Stimulated activated naive CD8-positive, alpha-beta T cell treated with anti-CD3 and anti-CD28 coated beads, Interleukin-15, Interleukin-2, amounts not matched to agents 100 U/mL and 50 U/mL, for 24 hours (primary cell): ENCODE data around the gene WIPF1.

Experiments
- ATAC-seq: fragments of 150-1000 bp; cut with Tn5 transposase; one replicate; pipeline ENCODE4 v1.10.0; 2021
- DNase-seq: peaks from one replicate; pipeline ENCODE4 v3.0.0; 2021

The WIPF1 gene

DNA sequence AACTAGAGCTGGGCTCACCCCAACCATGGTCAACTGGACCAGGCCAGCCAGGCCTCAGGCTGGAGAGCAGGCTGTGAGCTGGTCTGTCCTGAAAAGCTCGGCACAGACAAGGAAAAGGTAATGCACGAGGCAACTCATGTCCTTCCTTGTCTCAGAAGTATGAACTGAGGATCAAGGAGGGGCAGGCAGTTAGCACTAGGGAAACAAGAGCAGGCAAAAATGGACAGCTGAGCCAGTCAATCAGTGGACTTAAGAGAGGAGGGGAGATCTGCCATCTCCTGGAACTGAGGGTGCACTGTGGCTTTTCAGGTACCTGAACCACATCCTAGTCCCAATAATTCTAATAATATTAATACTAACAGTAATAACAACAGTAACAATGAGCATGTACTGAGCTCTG, 20.6 kb upstream of the WIPF1 start:
- no peak for DNase-seq
- ATAC-seq: no peak

DNA sequence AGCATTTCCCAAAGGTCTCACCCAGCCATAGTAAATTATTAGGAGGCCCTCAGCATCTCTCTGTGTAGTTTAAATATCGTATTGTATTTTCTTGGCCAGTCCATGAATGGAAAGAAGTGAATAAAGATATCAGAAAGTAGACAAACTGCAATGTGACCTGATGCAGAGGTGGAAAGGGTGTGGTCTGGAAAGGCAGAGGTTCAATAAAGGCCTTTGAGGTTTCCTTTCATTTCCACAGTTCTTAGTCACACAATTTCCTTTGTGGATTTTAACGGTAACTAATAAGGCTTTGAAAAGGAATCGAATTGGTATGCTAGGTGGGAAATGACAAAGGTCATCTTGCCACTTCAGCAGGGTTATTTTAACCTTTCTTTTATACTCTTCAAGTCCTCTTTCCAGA, 20.1 kb upstream of the WIPF1 start:
- ATAC-seq: peak; percentile 71

DNA sequence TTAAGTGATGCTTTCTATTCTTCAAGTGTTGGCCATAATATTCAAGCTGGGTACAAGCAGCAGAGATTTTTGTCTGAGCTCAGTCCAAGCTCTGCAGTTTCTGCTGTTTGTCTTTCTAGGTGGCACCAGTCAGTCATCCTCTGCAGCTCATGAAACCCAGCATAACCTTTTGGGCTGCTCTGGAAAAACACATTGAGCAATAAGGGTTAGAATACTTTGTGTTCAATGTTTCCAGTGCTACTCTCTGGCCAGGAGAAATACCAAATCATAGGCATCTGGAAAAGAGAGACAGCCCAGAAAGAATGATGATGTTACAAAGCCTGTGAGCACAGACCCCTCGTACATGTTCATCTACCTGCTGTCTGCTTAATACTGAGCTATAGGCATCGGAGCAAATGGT, 19.5 kb upstream of the WIPF1 start:
- ATAC-seq (peak; percentile 79), DNase-seq (peak; percentile 27)

More for the DNA sequence above, 20.1 kb upstream of the WIPF1 start:
- DNase-seq: no peak

DNA sequence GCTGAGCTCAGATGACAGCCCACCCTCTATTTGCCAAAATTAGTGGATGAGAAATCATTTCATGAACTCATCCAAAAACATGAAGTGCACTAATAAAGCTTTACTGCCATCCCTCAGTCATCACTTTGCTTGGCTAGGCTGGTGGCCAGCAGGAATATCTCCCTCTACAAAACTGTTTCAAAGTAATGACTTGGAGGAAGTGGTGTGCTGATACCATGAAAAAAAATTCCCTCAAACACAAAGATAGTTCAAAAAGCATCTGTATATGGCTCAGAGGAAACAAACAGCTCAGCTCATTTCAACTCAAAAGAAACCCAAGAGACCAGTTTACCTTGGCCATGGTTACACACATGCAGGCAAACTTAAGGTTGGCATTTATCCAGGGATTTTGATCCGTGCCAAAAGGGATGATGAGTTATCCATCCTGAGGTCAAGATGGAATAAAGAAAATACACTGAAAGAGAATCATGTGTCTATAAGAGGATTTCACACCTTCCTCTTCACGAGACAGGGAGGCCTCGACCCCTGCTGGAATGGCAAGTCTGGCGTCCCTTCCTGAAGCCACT, 18.4 kb upstream of the WIPF1 start:
- ATAC-seq: no peak

DNA sequence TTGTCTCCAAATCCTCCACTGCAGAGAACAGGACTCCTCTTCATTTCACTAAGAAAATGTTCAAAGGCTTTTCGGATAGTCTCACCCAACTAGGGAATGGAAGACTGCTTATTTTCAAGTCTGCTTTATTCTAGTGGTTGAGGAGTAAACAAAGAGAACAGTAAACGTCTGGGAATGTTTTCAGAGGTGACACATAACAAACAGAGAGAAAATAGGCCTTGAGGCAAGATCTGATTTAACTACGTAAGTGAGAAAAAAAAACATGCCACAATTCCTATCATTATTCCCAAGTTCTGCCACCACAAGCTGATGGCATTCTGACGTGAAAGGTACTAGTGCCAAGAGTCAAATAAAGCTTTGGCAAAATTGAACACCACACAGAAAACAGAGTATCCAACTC, 16.7 kb upstream of the WIPF1 start:
- ATAC-seq: no peak
- DNase-seq: no peak

More for the DNA sequence above, 18.4 kb upstream of the WIPF1 start:
- no peak for DNase-seq

DNA sequence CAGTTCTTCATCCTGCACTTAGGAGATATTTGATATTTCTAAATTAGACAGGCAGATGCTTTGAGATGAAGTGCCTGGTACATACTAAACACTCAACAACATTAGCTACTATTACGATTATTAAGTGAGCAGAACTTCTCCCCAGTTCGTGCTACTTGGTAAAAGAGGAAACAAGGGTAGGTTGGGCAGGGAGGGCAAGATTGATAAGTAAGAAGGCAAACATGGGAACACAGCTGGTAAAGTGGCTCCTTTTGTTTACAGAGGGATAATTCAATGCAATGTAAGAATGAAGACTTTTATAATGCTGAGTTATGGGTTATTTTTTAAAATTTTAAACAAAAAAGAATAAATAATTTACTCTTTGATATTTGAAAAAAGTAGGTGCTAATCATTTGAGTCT, 15.9 kb upstream of the WIPF1 start:
- DNase-seq: no peak
- ATAC-seq: no peak

DNA sequence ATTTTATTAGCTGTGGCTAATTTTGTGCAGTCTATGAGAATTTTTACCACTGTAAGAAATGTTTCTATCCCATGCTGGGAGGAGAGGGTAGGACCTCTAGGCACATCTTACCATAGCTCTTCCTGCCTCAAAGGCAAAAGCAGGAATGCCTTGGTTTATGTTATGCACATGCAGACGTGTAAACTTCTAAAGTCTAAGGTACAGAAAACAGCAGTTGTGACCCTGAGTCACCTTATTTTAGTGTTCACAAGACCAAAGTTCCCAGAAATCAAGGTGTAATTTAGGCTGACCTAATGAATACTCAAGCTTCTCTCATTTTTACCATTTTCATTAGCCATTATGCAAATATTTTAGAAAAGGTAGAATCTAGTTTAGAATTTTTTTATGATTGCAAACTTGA, 15.4 kb upstream of the WIPF1 start:
- no peak for DNase-seq
- ATAC-seq: no peak

DNA sequence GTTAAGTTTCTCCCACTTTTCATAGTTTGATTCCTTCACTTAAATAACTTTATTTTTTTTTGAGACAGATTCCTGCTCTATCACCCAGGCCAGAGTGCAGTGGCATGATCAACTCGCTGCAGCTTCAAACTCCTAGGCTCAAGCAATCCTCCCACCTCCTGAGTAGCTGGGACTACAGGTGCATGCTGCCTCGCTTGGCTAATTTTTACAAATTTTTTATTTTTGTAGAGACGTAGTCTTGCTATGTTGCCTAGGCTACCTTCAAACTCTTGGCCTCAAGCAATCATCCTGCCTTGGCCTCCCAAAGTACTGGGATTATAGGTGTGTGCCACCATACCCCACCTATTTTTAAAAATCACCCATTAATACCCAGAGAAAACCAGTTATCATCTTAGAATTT, 14.2 kb upstream of the WIPF1 start:
- no peak for ATAC-seq
- no peak for DNase-seq

DNA sequence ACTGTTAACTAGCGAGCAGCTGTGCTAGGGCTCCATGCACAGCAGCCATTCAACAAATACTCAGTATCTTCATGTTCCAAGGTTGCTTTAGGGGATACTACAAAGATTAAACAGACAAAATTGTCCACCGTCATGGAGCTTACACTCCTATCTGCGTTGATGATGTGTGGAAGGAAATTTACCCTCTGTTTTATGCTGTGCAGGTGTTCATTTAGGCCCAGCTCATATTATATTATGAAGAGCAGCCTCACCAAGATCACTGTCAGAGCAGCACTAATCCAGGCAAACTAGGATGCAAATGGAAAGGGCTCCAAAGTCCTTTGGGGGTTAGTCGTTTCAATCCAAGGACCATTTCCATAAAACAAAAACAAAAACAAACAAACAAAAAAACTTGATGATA, 13.4 kb upstream of the WIPF1 start:
- no peak for ATAC-seq
- DNase-seq: no peak

DNA sequence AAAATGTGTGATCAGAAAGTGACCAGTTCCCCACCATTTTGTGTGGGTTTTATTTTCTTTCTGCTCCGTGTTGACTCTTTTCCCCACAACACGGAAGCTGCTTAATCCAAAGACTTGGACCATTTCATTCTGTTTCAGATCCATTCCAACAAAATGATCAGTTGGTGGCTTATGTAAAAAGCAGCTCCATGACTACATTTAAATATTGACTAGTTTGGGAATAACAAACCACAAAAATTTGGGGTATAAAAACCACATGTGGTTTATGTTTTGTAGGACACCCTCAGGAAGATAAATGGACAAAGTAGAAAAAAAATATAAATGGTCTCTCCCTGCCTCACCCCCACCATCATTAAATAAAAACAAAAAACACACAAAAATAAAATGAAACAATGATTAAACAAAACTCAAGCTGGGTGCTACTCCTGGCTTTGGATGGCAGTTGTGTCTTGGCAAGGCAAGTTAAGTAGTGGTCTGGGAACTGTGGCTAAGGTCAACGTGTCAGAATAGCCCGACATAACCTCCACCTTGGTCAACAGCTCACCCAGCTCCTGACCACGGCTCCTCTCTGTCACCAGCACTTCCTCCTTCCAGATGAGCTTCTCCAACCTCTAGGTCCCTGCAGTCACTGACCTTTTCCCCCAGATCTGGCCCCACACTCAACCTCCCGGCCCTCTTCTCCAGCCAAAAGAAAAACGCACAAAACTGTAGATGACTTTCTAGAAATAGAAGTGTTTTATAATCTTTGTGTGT, 12.8 kb upstream of the WIPF1 start:
- ATAC-seq: no peak
- peak; percentile 29 for DNase-seq

DNA sequence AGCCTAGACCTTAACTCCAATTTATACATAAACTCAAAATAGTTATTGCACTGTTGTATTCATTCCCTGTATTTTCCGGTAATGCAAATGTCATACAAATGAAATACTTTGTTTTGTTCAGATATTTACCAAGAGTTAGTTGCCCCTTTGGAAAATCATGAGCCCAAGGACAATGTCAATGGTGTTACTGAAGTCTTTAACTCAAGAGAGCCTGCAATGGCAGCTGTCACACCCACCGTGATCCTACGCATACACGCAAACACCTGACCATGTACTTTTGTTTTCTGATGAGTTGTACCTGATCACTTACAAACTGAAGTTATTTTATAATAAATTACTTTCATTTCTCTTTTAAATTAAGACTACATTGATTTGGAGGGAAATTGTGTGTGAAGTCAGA, 11.7 kb upstream of the WIPF1 start:
- ATAC-seq: no peak
- DNase-seq: no peak

DNA sequence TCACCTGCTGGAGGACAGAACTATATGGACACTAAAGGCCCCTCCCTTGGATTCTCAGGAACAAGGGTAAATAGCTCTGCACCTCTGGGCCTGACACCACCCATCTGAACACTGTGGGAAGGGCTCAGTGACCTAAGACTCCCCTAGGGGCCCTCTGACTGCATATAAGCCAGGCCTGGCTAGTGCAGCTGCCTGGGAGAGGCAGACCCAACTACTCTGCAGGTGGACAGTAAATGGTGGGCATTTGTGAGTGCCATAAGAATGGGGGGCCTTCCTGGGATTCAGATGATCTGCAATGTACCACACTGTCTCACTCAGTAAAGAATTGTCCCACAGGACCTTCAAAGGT, 11.2 kb upstream of the WIPF1 start:
- DNase-seq (no peak), ATAC-seq (peak; percentile 60)

DNA sequence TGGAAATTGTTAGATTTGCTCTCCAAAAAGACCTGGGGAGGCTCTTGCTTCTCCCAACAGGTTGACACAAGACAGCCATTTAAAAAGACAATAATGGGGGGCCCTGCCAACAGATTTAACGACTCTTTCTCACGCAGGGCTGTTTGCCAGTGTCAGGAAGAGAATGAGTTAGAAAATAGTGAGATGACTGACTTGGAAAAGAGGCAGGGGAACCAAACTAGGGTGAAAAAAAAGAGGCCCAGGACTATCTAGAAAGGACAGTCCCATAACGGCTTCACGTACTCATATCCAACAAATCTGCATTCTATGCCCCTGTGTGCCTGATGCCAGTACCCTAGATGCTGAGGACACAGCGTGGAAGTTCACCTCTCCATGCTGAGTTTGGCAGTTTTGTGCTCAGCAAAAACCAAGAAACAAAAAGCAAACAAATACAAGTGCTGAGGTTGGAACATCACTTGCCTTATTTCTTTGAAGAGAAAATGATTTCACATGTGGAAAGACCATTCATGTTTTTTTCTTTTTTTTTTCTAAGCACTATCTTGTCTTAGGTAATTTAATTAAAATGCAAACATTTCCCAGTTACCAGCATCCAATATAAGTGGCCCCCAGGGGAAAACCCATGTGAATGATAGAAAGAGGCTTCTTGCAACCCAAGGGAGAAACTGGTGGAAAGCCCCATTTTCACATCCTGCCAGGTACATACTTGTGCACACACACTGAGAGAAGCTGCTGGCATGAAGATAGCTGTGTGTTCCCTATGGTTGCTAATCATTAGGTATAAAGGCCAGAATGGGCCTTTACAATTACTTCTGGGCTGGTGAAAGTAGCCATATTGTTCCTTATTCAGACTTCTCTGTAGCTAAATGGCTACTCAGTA, 10.6 kb upstream of the WIPF1 start:
- DNase-seq: no peak

DNA sequence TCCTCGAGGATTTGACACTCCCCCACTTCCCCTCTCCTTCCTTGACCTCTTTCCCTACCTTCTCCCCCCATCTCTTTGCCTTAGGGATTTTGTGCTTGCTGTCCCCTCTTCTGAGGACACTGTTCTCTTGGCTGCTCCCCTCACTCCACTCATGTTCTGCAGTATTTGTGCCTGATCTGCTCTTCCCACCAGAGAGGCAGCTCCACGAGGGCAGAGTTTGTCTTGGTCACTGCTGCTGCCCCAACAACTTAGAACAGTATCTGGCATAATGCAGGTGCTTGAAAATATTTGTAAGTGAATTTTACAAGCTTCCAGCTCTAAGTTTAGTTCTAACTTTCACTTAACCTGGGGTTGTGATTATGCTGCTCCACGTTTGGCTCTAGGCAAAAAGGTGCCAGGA, 10.0 kb upstream of the WIPF1 start:
- DNase-seq (no peak), ATAC-seq (no peak)

More for the DNA sequence above, 10.6 kb upstream of the WIPF1 start:
- ATAC-seq: peak; percentile 80

DNA sequence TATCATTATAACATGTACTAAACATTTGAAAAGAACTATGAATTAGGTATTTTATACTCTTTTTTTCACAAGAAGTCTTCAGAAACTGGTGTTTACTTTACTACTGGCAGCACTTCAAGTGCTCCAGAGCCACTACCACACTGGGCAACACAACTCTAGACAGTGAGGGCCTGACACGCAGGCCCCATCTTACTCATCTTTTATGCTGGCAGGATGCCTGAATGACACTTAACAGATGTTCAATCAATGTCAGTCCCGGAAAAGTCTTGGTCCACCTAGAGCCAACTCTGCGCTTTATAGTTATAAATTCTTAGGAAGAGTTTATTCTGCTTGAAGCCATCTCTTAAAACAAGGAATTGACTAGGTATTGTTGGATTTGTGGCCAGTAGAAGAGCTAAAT, 8.7 kb upstream of the WIPF1 start:
- DNase-seq (no peak), ATAC-seq (peak; percentile 70)

DNA sequence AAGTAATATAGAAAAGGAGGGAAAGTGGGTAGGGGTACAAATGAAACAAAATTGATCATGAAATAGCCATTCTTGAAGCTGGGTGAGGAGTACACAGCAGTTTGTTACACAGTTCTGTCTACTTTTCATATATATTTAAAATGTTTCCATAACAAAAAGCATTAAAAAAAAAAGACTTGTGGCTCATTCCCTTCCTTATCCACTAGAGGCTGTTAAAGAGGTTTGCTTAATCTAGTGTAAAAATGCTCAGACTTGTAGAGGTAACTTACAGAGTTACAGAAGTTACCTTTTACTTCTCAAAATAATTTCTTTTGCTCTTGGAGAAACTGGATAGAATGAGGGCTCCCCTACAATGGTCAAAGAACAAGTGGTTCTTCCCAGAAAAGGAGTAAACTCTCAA, 8.1 kb upstream of the WIPF1 start:
- ATAC-seq (no peak), DNase-seq (no peak)

DNA sequence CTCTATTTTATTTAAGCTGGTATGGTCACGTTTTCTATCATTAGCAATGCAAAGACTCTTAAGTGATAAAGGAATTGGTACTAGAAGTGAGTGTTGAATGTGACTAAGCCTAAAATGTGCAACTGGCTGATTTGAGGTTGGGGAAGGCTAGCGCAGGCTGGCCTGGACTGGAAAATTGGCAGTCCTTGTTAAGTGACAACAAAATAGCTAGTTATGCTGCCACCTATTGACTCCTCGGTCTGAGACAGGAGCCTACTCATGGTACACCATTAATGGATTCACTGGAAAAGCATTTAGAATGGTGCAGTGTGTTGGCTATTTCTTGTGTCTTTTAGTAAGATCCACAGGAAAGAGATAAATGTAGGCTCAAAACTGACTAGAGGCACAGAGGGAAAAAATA, 5.7 kb upstream of the WIPF1 start:
- peak; percentile 75 for ATAC-seq
- no peak for DNase-seq

DNA sequence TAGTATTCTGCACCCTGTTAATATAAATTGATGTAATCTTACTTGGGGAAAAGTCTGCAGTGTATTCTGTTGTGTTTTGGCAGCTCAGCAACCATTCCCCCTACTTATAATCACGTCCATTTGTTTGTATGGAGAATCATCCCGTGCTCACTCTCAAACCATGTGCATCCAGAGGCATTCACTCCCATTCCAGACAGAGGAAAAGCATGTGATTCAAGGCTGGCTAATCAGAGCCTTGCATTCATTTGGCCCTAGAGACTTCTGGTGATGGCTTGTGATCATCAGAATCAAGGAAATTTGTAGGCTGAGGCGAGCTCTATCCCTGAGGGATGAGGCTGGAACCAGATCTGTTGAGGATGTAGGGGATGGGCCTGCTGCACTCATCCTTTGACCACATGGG, 5.1 kb upstream of the WIPF1 start:
- DNase-seq: no peak
- ATAC-seq: no peak

DNA sequence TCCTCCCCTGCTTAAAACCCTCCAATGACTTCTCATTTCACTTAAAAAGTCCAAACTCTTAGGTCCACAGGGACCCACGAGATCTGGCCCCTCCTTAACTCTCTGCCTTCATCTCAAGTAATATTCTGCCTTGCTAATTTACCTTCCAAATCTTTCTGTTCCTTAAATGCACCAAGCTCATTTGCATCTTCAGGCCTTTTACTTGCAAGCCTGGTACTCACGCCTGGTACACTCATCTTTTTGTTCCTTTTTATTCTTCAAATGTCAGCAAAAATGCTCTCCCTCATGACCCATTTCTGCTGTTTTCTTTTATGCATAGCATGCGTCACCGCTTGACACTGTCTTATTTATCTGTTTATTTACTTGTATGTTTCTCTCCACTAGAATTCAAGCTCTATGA, 2.7 kb upstream of the WIPF1 start:
- DNase-seq (no peak), ATAC-seq (peak; percentile 31)

DNA sequence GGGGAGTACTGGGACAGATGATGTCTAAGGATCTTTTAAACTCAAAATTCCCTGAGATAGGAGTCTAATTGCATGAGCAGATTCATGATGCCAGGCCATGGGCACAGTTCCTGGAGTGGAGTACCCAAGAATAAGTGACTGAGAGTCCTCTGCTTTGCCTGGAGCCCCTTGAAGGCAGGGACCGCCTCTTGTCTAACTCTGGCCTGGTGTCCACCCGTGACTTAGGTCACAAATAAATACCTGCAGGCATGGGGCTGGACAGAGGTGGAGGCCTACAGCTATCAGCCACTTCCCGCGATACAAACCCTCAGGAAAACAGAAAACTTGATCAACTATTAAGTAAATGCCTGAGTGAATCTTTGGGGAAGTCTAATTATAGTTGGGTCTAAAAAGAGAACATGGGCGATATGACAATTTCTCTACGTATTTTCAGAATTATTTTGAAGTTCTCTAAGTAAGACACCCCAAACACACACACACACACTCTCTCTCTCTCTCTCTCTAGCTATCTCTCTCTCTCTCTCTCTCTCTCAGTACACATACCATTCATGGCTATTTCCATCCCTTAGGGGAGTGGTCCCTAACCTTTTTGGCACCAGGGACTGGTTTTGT, 1.8 kb upstream of the WIPF1 start:
- DNase-seq: no peak
- ATAC-seq: no peak

DNA sequence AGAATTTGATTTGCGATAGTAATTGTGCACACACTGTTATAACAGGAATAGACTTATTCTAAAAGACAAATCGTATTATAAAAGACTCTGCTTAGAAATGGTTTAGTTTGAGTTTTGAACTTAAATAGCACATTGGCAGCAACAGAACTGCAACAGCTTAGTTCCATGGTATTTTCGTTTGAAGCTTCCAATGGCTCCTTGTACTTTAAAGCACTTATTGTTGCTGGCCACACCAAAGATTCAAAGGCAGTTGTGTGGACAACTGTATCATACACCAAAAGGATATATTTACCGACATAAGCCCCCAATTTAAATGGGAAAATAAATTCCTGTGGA, 627 bp downstream of the WIPF1 start:
- DNase-seq: no peak
- no peak for ATAC-seq

DNA sequence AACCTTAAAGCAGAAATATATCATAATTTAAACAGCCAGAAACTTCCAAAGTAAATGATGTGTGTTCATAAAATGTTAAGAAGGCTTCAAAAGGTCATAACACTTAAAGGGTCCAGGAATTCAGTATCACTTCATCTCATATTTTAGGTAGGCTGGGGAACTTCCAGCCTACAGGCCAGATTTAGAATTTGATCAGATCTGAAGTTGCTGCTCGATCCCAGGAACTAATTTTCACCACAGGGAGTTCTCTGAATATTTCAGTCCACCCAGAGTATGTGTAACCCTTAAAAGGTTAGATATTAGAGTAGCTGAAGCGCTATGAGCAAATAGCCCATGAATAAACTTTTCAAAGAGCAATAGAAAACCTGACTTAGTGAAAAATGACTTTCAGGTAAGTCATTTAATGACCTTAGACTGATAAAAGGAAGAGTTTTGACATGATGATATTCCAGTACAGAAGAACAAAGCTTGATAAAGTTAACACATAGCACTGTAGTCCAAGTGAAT, 1.7 kb downstream of the WIPF1 start:
- DNase-seq (no peak), ATAC-seq (no peak)
